Measurements from ENCODE around the gene DIAPH3.

DIAPH3 gene

DNA sequence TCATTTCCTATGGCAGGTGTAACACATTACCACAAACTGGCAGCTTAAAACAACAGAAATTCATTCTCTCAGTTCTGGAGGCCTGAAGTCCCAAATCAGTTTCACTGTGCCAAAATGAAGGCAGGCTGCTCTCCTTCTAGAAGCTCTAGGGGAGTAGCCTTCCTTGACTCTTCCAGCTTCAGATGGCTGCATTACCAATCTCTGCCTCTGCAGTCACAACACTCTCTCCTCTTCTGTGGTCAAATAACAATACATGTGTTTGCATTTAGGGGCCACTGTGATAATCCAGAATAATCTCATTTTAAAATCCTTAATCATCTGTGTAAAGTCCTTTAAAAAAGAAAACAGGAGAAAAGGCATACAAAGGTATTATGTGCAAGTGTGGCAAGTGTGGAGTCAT is 7.8 kb downstream of the DIAPH3 start:
- TF ChIP-seq EZH2phosphoT487 (IDR thresholded peaks at IDR 0.05; ENCODE audit: borderline replicate concordance, low read length) (no peak), CTCF (IDR thresholded peaks at IDR 0.05; ENCODE audit: low read depth, low read length, poor library complexity, severe bottlenecking) (no peak)
- H3K79me2 ChIP-seq (ENCODE audit: control insufficient read depth, low read length), result peaks cover 95% of the 10 kb centered on the region
- H3K9me3 ChIP-seq (ENCODE audit: control insufficient read depth, insufficient read depth, low read length), result no peaks in the 10 kb centered on the region
- peaks cover 20% of the 10 kb centered on the region for H3K36me3 ChIP-seq (ENCODE audit: control insufficient read depth, low read length)
- H3F3A ChIP-seq (ENCODE audit: control insufficient read depth, insufficient read depth), result no peaks in the 10 kb centered on the region
- no peak overlapping the region for H3K4me2 ChIP-seq (ENCODE audit: low read length)
- no peak overlapping the region for H3K27ac ChIP-seq (ENCODE audit: low read depth, low read length)
- H3K27me3 ChIP-seq (ENCODE audit: control insufficient read depth, low read length), result no peaks in the 10 kb centered on the region
- no peaks in the 10 kb centered on the region for H4K20me1 ChIP-seq (ENCODE audit: control insufficient read depth, insufficient read depth, low read depth, low read length)
- no peaks in the 10 kb centered on the region for H3K4me1 ChIP-seq (ENCODE audit: control insufficient read depth, low read length)
- no peak overlapping the region for H3K4me3 ChIP-seq (ENCODE audit: low read length)
- no peaks in the 10 kb centered on the region for H3K9me2 ChIP-seq (replicated peaks; ENCODE audit: control insufficient read depth, low read length)

DNA sequence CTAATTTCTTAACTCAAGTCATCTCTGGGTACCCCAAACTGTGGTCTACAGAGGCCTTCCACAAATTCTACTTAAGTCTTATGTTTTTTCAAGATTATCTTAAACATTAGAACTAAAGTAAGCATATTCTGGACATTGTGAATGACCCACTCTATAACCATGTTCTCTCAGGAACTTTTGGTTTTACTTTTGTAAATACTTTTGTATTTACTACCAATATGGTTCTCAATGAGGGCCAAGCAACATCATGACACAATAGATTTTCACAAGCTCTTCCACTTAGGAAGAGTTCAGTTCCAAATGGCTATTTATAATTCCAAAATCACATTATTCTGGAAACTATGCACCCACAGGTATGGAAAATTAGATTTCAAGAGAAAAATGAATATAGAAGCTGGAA is 10.8 kb downstream of the DIAPH3 start:
- H3K79me2 ChIP-seq (ENCODE audit: control insufficient read depth, low read length), result peaks cover 91% of the 10 kb centered on the region
- H3K27me3 ChIP-seq (ENCODE audit: control insufficient read depth, low read length), result no peaks in the 10 kb centered on the region
- no peaks in the 10 kb centered on the region for H3K9me3 ChIP-seq (ENCODE audit: control insufficient read depth, insufficient read depth, low read length)
- TF ChIP-seq CTCF (IDR thresholded peaks at IDR 0.05; ENCODE audit: low read depth, low read length, poor library complexity, severe bottlenecking) (no peak), EZH2phosphoT487 (IDR thresholded peaks at IDR 0.05; ENCODE audit: borderline replicate concordance, low read length) (no peak)
- no peaks in the 10 kb centered on the region for H3K9me2 ChIP-seq (replicated peaks; ENCODE audit: control insufficient read depth, low read length)
- no peaks in the 10 kb centered on the region for H4K20me1 ChIP-seq (ENCODE audit: control insufficient read depth, insufficient read depth, low read depth, low read length)
- no peak overlapping the region for H3K4me2 ChIP-seq (ENCODE audit: low read length)
- no peaks in the 10 kb centered on the region; the same call in 1 of the 2 replicates for H3K36me3 ChIP-seq (ENCODE audit: control insufficient read depth, low read length)
- H3K4me3 ChIP-seq (ENCODE audit: low read length), result no peak overlapping the region
- no peaks in the 10 kb centered on the region for H3K4me1 ChIP-seq (ENCODE audit: control insufficient read depth, low read length)
- H3K27ac ChIP-seq (ENCODE audit: low read depth, low read length), result no peak overlapping the region
- no peaks in the 10 kb centered on the region for H3F3A ChIP-seq (ENCODE audit: control insufficient read depth, insufficient read depth)

DNA sequence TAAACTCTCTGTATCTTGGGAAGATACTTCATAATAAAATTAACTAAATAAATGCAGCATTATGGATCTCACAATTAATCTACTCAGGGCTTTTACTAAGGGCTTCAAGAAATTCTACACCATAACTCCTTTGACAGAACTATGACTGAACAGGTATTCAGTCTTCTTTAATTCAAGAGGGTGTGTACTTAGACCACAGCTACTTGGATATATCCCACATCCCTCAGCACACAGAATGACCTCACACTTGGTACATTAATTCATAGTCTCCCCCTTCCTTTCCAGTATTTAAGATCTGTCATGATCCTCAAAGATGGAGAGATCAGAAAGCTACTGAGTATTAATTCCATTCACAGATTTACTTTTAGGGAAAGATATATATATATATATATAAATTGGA is 11.6 kb downstream of the DIAPH3 start:
- Histone ChIP-seq H3K4me1 (ENCODE audit: control insufficient read depth, low read length) (no peaks in the 10 kb centered on the region), H3K9me2 (replicated peaks; ENCODE audit: control insufficient read depth, low read length) (no peaks in the 10 kb centered on the region), H4K20me1 (ENCODE audit: control insufficient read depth, insufficient read depth, low read depth, low read length) (no peaks in the 10 kb centered on the region), H3K27ac (ENCODE audit: low read depth, low read length) (no peak overlapping the region), H3F3A (ENCODE audit: control insufficient read depth, insufficient read depth) (no peaks in the 10 kb centered on the region), H3K9me3 (ENCODE audit: control insufficient read depth, insufficient read depth, low read length) (no peaks in the 10 kb centered on the region), H3K4me2 (ENCODE audit: low read length) (no peak overlapping the region), H3K36me3 (ENCODE audit: control insufficient read depth, low read length) (no peaks in the 10 kb centered on the region; the same call in 1 of the 2 replicates), H3K4me3 (ENCODE audit: low read length) (no peak overlapping the region), H3K79me2 (ENCODE audit: control insufficient read depth, low read length) (peaks cover 91% of the 10 kb centered on the region), H3K27me3 (ENCODE audit: control insufficient read depth, low read length) (no peaks in the 10 kb centered on the region)
- TF ChIP-seq CTCF (IDR thresholded peaks at IDR 0.05; ENCODE audit: low read depth, low read length, poor library complexity, severe bottlenecking), result no peak
- no peak for TF ChIP-seq EZH2phosphoT487 (IDR thresholded peaks at IDR 0.05; ENCODE audit: borderline replicate concordance, low read length)

GRCh38 chr13:60150538-60150937 is 13.2 kb downstream of the DIAPH3 start:
- Histone ChIP-seq H3K4me1 (ENCODE audit: control insufficient read depth, low read length) (no peaks in the 10 kb centered on the region), H3K9me2 (replicated peaks; ENCODE audit: control insufficient read depth, low read length) (no peaks in the 10 kb centered on the region), H3K36me3 (ENCODE audit: control insufficient read depth, low read length) (no peaks in the 10 kb centered on the region; the same call in 1 of the 2 replicates), H4K20me1 (ENCODE audit: control insufficient read depth, insufficient read depth, low read depth, low read length) (no peaks in the 10 kb centered on the region), H3K79me2 (ENCODE audit: control insufficient read depth, low read length) (peaks cover 92% of the 10 kb centered on the region), H3K4me3 (ENCODE audit: low read length) (no peak overlapping the region), H3F3A (ENCODE audit: control insufficient read depth, insufficient read depth) (no peaks in the 10 kb centered on the region), H3K27ac (ENCODE audit: low read depth, low read length) (no peak overlapping the region), H3K27me3 (ENCODE audit: control insufficient read depth, low read length) (no peaks in the 10 kb centered on the region), H3K4me2 (ENCODE audit: low read length) (no peak overlapping the region), H3K9me3 (ENCODE audit: control insufficient read depth, insufficient read depth, low read length) (no peaks in the 10 kb centered on the region)
- TF ChIP-seq EZH2phosphoT487 (IDR thresholded peaks at IDR 0.05; ENCODE audit: borderline replicate concordance, low read length), result no peak
- no peak for TF ChIP-seq CTCF (IDR thresholded peaks at IDR 0.05; ENCODE audit: low read depth, low read length, poor library complexity, severe bottlenecking)

Measured in DOHH2 (cell line).